NCI-H2107 treated with DMSO at 0.1 percent for 48 hours (cell line): ENCODE data around the gene ARHGAP25.

Experiments used
- DNase-seq: peaks from one replicate; lab custom pipeline; 2025; ENCODE audit not compliant: unreplicated experiment; lab: John Stamatoyannopoulos, UW

ARHGAP25 gene

DNA sequence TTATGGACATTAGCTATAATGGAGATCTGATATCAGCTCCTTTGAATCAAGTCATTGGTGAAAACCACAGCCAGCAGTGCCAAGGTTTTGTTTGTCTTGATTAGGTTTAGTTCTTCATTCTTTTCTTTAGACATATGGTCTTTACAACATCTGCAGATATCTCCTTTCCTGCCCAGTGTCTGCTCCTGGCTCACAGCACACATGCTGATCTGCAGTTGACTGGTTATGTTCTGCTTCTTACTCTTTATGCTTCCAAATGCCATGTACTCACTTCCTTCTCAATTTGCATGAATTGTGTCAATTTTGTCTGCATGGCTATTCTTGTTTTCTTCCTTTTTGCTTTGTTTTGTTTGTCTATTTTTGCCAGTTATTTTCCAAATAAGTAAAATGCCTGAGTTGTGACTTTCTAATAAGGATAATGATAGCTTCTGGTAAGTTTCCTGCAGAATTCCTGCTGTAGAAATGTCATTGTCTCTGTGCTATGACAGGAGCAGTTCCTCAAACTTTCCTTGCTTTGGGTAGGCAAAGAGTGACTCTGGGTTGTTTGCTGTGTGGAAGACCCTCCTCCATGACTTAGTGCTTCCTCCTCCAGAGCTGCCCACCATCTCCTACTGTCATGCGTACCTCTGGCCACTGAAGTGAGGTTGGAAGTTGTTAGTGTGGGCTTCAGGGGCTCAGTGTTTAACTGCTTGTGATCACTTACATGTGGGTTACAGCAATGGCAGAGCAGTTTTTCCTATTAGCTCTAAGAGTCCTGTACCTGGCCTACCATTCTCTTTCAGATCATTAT lies 8.2 kb downstream of the ARHGAP25 start:
- DNase-seq: no peak

DNA sequence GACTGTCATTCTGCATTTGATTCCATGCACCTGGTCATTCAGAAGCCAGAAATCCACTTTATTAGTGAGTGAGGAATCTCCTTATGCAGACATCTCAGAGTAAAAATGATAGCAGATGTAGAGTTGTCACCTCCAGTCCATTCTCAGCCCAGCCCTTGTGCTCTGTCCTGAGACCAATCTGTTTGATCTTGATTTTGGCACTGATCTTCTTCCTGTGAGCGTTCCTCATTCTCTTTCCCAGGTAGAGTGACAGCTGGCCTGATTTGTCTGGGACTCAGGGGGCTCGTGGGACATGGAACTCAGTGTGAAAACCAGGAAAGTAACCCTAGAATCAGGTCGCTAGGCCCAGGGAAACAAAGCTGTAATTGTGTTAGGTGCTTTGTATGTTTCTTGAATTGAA lies 8.9 kb downstream of the ARHGAP25 start:
- no peak for DNase-seq

DNA sequence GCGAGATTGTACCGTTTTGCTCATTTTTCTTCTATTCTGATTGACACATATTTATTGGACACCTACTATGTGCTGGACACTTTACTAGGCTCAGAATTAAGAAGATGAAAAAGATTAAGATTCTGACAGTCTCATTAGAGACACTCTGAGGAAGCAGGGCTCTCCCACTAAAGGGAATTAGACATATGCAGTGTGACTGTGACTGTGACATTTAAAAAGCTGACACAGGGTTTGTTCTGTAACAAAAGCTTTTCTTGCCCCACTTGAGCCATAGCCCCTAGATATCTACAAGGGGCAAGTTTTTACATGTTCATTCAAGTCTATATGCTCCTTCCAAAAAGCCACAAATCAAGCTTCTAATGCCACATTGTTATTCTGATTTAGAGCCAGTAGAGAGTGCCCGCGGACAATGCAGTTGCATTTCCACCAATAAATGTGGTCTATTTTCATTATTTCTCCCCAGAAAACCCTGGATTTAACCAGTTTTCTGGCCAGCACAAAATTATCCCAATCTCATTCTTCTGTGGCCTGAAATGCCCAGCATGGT lies 9.8 kb downstream of the ARHGAP25 start:
- DNase-seq: no peak

DNA sequence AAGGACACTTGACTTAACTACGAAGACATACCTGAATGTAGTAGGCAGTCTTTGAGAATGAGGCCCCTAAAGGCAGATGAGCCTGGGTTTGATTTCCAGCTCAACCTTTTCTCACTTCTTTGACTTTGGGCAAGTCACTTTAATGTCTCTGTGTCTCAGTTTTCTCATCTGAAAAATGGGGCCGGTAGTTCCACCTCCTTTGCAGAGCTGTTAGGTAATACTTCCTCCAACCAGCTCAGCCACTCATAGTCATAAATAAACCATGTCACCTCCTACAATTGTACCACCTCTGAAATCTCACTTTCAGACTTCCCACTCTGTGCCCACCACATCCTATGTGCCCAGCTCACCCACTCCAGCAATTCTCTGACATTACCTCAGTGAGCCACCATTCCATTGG lies 10.4 kb downstream of the ARHGAP25 start:
- no peak for DNase-seq

- no peak for DNase-seq
Measured at GRCh38 chr2:68746408-68746807, 11.8 kb downstream of the ARHGAP25 start.

DNA sequence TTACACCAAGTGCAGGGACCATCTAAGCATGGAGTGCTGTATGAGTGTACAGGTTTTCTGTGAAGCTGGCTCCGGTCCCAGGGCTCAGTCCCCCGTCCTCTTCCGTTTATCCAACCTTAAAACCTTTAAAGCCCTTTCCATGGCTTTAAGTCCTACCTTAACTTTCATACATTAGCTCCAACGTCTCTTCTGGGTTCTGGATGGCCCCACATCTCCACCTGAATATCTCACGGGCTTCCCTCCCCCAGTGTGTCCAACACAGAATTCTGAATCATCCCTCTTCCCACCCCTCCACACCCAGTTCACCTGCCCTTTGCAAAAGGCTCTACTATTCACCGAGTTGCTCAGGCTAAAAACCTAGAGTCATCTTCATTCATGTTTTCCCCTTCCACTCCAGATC lies 12.8 kb downstream of the ARHGAP25 start:
- no peak for DNase-seq

DNA sequence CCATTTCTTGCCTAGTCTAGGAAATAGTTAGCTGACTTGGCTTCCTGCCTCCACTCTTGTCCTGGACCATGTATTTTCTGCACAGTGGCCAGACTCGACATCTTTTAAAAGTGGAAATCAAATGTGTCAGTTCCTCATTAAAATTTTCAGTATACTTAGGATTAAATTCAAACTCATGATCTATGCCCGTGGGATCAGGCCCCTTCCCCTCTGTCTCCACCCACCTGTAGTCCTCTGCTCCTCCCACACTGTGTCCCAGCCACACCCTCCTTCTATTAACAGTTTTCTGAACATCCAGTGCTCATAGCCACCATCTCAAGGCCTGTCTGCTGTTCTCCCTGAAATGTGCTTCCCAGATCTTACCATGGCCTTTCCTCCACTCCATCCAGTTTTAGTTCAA lies 13.3 kb downstream of the ARHGAP25 start:
- no peak for DNase-seq

- DNase-seq: no peak
Measured at GRCh38 chr2:68748568-68748967, 14.0 kb downstream of the ARHGAP25 start.

- no peak for DNase-seq
Measured at GRCh38 chr2:68749345-68749744, 14.7 kb downstream of the ARHGAP25 start.

DNA sequence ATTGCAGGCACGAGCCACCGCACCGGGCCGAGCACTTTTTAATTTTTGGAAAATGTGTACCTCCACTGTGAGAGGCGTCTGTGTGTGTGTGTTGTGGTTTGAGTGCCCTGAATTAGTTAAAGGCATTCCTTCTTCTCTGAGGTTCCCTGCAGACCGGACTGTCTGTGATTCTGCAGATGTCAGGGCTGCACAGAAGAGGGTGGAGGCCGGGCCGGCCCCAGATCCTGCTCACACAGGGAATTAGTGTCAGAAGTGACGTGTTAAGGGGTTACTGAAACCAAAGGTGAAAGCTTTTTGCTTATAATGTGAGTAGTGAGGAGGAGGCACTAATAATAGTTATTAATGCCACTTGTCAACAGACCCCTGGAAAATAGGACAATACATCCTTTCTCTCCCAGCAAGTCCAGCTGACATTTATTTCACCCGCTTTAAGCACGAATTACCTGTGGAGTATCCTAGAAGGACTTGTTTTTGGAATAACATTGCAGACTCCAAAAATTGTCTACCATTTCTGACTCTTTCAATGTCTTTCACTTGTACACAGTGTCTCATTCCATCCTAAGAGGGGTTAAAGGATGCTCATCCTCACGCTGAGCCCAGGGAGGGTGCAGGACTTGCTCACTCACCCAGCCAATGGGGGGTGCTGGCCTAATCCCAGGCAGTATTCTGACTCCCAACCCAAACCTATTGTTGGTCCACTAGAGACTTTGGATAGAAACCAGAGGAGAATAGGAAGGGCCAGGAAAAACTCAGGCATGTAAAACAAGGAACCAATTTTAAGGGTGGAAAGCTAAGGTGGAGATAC lies 16.2 kb downstream of the ARHGAP25 start:
- no peak for DNase-seq

DNA sequence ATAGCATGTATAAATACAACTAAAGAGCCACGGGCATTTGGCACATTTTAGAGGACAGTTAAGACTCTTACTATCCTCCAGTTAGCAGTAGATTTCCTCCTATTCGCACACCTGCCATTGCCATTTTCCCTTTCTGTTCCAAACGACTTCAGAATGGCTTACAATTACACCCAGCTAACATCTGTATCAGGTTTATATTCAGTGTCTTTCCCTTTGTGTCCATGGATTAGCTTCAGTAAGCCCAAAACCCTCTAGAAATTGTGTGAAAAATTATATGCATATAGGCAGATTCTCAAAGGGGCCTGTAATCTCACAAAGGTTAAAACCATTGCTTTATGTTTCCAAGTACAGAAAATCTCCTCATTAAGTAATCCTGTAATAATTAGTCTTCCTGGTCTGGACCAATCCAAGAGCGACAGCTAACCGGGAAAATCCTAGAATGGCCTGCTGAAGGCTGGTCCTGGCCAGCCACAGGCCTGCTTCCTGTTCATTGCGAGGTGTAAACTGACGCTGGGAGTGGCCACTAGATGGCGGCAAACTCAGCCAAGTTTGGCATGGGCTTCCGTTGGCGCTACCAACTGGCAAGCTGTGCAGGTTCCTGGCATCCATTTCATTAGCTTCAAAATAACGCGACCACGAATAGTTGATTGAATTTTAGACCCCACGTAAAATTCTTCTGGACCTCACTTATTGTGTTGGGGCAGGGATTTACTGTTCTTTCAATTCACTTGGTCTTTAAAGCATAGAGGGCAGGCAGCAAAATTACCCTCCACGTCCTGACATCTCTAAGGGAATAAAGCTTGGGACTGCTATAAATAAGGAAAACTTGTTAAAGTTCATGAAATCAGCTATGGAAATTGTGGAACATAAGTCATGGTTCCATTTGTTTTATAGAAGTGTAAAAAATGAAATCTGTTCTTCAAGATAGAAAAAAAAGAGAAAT lies 17.1 kb downstream of the ARHGAP25 start:
- DNase-seq: peak; percentile 84

DNA sequence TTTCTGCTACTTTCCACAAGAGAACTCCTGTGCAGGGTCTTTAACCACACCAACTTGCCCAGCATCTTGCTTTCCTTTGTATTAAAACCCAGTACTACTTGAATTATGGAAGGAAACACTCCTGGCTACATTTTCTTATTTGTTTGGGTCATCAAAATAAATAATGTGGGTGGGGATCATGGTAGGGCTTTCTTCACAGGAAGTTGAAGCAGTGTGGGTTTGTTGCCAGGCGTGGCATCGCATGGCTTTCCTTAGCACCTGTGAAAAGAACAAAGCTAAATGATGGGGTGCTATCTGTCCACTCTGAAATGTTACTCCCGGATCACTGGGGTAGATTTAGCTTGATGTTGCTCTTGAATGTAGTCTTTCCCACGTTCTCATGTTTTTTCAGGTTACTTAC lies 18.7 kb downstream of the ARHGAP25 start:
- no peak for DNase-seq

GRCh38 chr2:68755071-68755470 lies 20.5 kb downstream of the ARHGAP25 start:
- DNase-seq: no peak

DNA sequence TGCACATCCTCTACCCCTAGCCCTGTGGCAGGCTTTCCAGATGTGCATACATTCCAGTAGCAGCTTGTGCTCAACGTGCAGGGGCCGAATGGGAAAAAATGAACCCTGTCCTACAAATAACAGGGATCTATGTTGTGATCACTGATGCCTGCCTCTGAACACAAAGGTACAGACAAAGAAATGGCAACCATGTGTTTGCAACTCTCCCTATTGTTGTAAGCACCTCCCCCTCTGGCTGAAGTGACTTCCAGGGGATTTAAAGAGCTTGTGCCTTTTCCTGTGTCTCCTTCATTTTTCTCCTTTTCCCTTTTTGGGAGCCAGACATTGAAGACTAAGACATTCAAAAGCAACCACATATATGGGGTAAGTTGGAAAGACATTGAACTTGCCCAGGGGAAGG lies 21.6 kb downstream of the ARHGAP25 start:
- no peak for DNase-seq

DNA sequence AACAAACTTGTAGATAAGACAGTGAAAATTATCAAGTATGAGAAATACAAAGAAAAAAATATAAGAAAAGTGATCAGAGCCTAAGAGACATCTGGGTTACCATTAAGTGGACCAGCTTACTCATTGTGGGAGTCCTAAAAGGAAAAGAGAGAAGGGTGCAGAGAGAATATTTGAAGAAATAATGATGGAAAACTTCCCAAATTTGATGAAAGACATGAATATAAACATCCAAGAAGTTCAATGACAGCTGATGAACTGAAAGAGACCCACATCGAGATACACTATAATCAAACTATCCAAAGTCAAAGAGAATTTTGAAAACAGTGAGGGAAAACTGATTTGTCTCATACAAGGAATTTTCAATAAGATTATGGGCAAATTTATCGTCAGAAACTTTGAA lies 22.5 kb downstream of the ARHGAP25 start:
- DNase-seq: no peak

DNA sequence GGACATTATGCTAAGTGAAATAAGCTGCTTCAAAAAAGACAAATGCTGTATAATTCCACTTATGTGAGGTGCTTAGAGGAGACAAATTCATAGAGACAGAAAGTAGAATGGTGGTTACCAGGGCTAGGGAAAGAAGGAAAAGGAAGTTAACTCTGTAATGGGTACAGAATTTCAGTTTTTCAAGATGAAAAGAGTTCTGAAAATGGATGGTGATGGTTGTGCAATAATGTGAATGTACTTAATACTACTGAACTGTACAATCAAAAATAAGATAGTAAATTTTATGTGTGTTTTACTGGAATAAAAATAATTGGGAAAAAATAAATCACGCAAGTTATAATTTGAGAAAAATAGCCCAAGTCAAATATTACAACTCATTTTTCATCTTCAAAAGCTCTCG lies 27.5 kb downstream of the ARHGAP25 start:
- no peak for DNase-seq

GRCh38 chr2:68762665-68763064 lies 28.1 kb downstream of the ARHGAP25 start:
- no peak for DNase-seq

GRCh38 chr2:68764041-68764805 lies 29.6 kb downstream of the ARHGAP25 start:
- no peak for DNase-seq

DNA sequence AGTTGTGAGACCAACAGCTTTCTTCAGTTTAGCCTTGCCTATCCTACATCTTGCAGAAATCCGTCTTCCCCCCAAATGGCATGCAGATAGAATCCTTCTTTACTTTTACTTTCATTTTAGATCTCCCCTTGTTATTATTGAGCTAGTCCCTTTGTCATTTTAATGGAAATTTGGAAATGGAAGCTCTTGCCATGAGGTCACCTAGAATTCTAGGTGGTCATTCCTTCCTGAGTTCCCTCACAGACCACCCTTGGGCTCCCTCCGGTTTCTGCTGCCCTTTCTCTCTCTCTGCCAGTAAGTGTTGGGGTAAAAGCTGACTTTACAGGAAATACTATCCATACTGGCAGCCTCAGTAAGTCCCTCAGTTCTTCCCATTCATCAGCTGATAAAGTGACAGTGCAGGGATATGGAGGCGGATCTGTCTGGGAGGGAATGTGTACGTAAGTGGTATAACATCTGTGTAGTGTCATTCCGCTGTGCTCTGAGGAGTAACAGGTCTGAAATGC lies 30.2 kb downstream of the ARHGAP25 start:
- no peak for DNase-seq

DNA sequence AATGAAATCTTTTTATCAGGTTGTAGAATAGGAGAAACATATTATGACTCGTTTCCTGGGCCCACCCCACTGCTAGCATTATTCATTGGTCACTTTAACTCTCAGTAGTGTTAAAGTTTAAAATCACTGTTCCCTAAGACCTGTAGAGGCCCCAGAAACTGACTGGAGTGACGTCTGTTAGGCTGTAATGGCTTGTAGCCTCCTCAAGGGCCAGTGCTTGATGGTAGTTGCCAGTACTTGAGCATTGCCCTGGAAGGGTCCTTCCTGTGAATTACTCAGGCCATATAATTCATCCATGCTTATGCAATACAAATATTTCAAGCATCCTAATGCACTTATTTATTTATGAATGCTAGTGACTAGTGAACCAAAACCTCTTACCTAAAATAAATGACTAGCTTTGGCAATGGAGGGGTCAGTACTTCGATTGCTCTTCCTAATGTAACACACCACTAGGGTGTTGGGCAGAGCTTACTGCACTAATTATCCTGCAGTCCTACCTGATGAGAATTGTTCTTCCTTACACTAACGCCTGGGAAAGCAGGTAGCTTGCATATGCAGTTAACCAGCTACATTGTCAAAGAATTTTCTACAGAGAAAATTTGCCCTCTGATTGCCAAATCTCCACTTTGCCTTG lies 31.2 kb downstream of the ARHGAP25 start:
- DNase-seq: no peak
